CD4-positive, alpha-beta T cell treated with Interferon alpha-2 for 1 hour (primary cell): ENCODE measurements around the gene TM9SF4.

Source experiments
- DNase-seq, 2 donors: peaks; one replicate each; pipeline ENCODE4 v3.0.0-alpha.2; 2020 to 2022

The TM9SF4 gene

DNA sequence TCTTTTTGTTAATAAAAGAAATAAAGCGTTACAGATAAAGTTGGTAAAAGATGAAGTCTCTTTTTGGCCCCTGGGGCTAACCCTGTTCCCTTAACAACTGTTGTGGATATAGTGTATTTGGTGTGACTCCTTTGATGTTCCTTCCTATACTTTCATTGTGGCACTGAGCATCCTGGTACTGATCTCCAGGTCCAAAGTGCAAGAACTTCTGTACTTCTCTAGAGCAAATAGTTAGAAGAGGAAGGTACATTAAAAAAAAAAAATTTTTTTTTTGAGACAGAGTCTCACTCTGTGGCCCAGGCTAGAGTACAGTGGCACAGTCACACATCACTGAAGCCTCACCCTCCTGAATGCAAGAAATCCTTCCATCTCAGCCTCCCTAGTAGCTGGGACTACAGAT, 104.4 kb downstream of the TM9SF4 start:
- no peak for DNase-seq

DNA sequence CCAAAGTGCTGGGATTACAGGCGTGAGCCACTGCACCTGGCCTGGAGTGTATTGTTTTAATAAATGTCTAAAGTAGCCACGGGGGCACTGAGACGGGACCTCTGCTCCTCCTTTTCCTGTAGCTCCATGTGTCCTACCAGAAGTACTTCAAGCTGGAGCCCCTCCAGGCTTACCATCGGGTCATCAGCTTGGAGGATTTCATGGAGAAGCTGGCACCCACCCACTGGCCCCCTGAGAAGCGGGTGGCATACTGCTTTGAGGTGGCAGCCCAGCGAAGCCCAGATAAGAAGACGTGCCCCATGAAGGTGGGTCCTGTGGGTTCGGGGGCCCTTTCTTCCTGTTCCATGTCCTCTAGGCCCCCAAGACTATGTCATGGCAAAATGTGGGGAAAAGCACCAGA, 105.6 kb downstream of the TM9SF4 start:
- DNase-seq: no peak

DNA sequence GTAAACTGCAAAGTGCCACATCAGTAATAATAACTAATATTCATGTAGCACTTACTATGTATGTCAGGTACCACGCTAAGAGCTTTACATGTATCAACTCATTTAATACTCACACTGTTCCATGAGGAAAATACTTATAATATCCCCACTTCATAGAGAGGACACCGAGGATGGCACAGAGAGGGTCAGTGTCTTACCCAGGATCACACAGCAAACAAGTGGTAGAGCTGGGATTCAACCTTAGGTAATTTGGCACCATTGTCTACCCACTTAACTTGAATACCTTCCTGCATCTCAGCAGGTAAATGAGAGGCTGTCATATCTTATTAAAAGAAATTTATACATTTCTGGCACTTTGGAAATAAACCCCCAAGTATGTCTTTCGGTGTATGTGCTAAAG, 106.2 kb downstream of the TM9SF4 start:
- DNase-seq: no peak

DNA sequence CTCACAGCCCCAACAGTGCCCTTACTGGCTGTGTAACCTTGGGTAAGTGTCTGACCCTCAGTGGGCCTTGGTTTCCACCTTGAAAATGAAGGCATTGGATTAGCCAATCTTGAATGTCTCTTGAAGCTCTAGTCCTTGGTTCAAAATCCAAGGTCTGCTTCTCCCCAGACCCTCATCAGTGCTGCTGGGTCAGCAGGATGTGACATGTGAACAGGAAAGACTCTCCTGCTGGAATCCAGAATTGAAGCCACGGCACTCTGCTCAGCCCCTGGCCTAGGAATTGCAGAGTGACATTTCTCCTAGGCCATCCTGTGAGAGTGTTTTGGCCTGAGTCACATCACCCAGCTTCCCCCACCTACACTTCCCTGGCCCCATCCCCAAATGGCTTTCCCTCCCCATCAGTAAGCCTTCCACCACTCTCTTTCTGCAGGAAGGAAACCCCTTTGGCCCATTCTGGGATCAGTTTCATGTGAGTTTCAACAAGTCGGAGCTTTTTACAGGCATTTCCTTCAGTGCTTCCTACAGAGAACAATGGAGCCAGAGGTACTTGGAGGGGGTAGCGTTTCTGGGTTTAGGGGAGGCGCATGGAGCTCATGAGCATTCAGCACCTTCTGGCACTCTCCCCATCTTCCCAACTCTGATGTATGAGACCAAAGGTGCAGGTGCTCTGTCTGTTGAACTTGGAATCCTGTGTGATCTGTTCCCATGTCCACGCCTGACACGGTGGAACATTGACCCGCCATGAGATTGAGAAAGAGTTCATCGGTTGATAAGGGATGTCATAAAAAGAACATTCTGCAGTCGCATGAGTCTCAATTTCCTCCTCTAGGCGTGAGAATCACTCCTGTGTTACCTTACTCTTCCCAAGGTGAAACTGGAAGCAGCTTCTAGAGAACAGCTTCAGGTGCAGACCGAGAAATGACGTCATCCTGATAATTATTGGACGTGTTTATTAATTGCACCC, 106.9 kb downstream of the TM9SF4 start:
- no peak for DNase-seq
